ENCODE measurements around the gene ACTR1A.
A peak's percentile ranks its signal among the peaks of the same experiment; 100 is the strongest.
"Not testable (repeated sequence)": the region's sequence is repeated elsewhere in the genome, so short reads cannot be mapped to it uniquely, and the experiment has no call there.

ACTR1A gene

DNA sequence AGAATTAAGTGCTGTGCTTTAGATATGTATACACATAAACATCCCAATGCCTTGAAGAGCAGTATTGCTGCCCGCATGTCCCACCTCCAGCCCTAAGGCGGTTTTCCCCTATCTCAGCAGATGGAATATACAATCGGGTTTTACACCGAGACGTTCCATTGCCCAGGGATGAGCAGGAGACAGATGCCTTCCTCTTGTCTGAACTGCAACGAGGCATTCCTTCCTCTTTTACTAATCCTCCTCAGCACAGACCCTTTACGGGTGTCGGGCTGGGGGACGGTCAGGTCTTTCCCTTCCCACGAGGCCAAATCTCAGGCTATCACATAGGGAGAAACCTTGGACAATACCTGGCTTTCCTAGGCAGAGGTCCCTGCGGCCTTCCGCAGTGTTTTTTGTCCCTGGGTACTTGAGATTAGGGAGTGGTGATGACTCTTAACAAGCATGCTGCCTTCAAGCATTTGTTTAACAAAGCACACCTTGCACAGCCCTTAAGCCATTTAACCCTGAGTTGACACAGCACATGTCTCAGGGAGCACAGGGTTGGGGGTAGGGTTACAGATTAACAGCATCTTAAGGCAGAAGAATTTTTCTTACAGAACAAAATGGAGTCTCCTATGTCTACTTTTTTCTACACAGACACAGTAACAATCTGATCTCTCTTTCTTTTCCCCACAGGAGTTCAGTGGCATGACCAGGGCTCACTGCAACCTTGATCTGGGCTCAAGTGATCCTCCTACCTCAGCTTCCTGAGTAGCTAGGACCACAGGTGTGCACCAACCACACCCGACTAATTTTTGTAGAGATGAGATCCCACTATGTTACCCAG lies 47.6 kb downstream of the ACTR1A start:
- not testable (repeated sequence) for DNase-seq (ENCODE audit: low read depth in 3 of 3)

DNA sequence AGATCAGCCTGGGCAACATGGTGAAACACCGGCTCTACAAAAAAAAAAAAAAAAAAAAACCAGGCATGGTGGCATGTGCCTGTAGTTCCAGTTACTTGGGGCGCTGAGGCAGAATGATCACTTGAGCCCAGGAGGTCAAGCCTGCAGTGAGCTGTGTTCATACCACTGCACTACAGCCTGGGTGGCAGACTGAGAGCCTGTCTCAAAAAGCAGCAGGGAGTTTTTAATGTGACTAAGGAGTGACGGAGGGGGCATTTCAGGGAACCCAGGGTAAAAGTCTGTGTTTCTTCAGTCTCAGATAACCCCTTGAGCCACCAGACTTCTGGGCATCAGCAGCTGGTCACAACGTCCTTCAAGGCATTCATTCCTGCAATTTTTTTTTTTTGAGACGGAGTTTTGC lies 49.0 kb downstream of the ACTR1A start:
- no peak for DNase-seq (ENCODE audit: low read depth in 3 of 3)

DNA sequence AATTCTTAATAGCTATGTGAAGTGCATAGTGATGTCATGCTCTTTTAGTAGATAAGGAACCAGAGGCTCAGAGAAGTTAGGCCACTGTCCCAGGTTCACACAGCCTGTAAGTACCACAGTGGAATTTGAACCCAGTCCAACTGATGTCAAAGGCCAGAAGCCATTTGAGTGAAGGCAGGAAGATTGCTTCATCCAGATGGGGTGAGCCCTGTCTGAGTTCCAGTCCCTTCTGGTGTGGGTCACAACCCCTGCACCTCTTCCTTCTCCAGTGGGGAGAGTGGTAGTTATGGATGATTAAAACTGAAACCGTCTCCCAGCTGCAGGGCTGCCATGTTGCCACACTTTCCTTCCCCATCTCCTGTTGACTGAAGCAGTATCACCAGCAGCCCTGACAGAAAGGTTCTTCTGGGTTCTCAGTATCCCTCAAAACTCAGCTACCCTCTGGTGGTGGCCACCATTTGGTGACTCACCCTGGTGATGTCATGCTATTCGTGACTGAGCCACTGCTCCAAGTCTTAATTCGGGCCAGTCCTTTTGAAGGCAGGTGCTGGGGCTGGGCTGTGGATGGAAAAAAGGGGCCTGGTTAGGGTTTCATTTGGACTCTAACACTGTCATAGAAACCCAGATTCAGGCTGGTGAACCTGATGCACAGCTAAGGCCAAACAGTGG lies 49.7 kb downstream of the ACTR1A start:
- DNase-seq (ENCODE audit: low read depth in 3 of 3) = peak in 2 of 3 experiments; percentile 53 to 77

DNA sequence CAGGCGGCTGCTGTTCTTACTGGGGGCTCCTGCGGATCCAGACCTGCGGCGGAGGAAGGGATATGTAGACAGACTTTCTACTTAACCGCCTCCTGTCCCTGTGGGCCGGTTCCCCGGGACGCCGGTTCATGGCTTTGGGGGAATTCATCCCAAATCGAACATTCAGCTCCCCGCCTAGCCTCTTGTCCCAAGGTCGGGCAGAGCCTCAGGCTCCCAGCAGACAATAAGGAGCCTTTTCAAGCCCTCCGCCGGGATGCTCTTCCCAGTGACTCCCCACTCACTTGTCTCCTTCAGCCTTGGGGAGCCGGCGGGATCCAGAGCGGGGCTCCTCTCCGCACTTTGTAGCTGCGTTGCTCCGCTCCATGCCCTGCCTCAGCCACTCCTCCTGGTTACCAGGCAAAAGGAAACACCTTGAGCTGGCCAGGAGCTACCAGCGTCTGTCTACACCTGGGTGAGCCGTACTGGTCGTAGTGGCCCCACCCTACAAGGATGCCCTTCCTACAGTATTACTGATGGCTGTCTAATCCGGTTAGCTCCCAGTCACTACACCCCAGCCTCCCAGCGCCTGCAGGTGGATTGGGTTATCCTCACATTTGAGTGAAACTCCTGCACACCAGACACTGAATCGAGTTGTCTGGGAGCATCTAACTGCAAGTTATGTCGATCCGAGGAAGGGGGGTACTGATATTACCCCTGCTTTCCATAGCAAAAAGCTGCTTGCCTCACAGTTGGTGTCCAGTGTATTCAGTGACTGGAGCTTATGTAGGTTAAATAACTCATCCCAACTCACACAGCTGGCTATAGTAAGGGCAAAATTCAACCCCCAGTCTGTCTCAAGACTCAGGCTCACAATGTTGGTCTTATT lies 51.2 kb downstream of the ACTR1A start, which contains the start of gene C10orf95:
TSS of gene C10orf95 (minus strand) at position 439 of the 865 bp plus-strand sequence. CDS start 450 bp downstream, outside the sequence.
- DNase-seq (ENCODE audit: low read depth in 3 of 3) = no peak

DNA sequence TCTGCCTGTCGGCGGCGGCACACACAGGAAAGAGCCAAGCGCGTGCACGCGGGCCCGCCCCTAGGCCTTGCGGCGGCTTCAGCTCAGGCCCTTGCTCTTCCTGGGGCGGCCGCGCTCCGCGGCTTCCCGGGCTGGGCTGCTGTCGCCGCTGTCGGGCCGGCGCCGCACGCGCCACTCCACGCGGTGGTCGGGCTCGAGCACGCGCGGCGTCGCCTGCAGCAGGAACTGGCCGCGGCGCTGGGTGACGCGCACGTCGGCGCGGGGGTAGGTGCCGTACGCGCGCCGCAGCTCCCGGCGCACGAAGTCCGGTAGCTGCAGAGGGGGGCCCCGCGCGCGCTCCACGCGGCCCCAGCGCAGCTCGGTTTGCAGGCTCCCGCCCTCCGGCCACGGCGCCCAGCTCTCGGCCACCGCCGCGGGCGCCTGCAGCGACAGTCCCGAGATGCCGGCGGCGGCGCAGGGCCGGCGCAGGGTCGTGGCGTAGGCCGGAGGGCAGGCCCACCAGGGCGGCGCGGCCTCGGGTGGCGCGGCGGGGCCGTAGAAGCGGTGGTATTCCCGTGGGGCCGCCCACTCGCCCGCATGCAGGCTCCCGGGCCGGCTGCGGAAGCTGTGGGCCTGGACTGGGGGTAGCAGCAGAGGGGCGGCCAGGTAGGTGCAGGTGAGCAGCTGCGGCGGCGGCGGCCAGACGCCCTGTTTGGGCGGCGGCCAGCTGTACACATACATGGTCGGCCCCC lies 52.0 kb downstream of the ACTR1A start:
- peak; percentile 59 to 81 (median 74) for DNase-seq (ENCODE audit: low read depth in 3 of 3)

DNA sequence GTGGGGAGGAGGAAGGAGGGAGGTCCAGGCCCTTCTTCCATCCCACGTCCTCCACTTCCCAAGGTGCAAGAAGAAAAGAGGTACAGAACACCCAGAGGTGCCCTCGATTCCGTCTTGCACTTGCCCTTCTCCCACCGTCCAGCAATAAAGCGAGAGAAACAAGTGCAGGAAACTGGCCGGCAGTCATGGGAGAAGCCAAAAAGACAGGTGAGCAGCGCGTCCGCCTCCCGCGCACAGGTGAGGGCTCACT lies 52.5 kb downstream of the ACTR1A start:
- DNase-seq (ENCODE audit: low read depth in 3 of 3) = no peak

DNA sequence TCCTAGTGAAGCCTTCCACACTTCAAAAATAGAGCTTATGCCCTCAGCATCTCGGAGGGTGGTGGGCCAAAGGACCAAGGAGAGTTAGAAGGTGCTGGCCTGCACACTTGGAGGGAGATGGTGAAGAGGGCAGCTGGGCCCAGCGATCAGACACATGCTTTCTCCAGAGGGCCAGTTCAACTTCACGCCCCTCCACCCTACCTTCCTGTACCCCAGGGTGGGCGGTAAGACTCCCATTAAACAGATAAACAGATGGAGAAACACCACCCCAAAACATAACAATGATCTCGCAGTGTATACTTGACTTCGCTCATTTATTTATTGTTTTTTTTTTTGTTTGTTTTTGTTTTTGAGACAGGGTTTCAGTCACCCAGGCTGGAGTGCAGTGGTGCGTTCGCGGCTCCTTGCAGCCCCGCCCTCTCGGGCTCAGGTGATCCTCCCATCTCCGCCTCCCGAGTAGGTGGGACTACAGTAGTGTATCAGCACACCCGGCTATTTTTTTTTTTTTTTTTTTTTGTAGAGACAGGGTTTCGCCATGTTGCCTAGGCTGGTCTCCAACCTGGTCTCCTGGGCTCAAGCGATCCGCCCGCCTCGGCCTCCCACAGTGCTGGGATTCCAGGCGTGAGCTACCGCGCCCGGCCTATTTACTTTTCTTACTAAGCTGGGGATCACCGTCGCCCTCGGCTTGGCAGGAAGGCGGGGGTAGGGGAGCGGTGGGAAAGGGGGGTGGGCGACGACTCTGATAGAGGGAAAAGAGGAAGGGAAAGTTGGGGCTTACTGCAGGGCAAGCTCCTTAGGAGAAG lies 53.0 kb downstream of the ACTR1A start:
- DNase-seq (ENCODE audit: low read depth in 3 of 3) = peak; percentile 74 to 87 (median 80)

DNA sequence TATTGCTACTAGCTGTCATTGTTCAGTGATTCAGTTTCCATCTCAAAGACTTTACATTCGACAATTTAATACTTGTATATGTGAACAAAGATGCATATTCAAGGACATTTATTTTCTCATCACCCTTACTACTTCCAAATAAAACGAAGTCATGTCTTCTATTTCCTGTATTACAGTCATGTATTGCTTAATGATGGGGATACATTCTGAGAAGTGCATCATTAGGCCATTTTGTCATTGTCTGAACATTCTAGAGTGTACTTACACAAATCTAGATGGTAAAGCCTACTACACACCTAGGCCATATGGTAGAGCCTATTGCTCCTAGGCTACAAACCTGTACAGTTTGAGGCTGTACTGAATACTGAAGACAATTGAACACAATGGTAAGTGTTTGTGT lies 57.7 kb downstream of the ACTR1A start:
- DNase-seq (ENCODE audit: low read depth in 3 of 3) = no peak

DNA sequence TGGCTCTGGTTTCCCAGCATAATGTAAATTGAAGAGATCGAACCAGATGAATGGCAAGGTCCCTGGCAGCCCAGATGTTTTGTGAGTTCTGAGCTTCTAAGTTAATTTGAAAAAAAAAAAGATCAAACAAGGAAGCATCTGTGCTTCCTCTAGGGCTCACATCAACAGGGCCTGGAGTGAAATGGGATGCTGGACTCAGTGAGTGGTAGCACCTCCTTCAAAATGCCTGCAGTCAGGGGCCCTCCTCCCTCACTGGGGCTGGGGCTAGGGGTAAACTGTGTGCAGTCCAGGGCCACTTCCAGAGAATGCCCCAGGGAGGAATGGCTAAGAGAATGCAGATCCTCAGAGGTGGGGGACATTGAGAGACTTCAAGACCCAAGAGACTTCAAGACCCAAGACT lies 64.1 kb downstream of the ACTR1A start:
- no peak for DNase-seq (ENCODE audit: low read depth in 3 of 3)

DNA sequence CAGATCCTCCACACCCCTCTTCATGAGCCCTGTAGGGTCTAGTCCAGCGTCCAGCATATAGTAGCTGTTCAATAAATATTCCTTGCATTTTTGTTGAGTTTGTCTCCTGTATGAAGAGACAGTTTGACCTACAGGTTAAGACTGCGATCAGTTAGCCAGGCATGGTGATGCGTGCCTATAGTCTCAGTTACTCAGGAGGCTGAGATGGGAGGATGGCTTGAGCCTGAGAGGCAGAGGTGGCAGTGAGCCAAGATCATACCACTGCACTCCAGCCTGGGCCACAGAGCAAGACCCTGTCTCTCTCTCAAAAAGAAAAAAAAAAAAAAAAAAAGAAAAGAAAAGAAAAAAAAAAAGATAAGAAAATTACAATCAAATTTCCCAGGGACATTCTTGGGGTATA lies 65.0 kb downstream of the ACTR1A start:
- no peak for DNase-seq (ENCODE audit: low read depth in 3 of 3)

DNA sequence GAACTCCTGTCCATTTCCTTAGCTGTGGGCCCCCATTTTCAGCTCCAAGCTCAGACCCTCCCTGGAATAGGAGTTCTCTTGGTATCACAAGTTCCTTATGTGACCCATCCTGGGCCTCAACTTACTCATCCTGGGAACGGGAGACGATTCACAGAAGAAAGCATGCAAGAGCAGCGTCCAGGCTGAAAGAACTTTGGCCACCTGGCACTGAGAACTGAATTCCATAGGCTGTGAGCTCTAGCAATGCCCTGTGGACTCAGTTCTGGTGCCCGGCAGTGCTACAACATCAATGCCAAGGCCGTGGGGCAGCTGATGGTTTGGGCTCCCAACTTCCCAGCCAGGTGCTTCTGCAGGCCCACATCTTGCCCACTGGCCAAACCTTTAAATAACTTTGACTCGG lies 66.2 kb downstream of the ACTR1A start:
- no peak for DNase-seq (ENCODE audit: low read depth in 3 of 3)

DNA sequence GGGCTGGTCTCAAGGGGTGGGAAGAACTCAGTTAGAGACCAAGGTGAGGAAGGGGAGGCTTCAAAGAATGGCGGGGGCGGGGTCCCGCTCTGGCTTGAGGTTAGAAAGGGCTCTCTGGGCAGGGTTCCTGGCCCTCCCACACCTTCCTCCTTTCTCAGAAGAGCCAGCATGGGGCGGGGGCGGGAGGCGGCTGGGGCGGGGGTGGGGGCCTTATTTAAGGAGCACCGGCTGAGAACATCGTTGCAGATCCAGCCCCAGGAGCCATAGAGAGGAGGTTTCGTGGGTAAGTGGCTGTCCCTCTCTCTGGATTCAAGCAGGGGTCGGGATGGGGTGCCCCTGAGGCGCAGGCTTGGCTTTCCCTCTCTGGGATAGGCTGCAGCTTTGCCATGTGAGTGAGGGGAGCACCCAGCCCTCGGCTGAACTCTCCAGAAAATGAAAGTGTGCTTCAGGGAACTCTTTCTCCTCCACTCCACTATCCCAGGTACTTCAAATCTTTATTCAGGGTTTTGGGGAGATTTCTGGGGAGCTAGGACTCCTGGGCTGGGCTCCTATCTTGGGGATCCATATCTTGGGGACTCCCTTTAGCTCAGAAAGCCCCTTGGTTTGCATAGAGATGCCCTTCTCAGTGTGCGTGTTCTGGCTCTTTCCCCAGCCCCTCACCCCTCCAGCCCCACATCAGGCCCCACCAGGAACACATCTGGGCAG lies 66.8 kb downstream of the ACTR1A start:
- DNase-seq (ENCODE audit: low read depth in 3 of 3) = peak in 1 of 3 experiments; percentile 66

DNA sequence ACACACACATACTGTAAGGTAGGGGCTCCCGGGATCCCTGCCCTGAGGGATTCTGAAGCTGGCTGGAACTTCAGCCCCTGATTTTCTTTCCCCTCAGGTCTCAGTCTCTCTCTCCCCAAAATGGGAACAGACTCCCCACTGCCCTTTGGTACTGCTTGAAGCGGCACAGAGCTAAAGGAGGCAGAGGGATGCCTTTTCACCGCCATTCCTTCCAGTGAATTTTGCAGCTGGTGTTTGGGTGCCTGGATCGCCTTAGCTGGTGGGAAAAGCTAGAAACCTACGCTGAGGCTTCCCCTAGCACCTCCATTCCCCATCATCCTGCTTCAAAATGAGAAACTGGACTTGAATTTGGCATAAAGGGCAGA lies 67.4 kb downstream of the ACTR1A start:
- no peak for DNase-seq (ENCODE audit: low read depth in 3 of 3)

DNA sequence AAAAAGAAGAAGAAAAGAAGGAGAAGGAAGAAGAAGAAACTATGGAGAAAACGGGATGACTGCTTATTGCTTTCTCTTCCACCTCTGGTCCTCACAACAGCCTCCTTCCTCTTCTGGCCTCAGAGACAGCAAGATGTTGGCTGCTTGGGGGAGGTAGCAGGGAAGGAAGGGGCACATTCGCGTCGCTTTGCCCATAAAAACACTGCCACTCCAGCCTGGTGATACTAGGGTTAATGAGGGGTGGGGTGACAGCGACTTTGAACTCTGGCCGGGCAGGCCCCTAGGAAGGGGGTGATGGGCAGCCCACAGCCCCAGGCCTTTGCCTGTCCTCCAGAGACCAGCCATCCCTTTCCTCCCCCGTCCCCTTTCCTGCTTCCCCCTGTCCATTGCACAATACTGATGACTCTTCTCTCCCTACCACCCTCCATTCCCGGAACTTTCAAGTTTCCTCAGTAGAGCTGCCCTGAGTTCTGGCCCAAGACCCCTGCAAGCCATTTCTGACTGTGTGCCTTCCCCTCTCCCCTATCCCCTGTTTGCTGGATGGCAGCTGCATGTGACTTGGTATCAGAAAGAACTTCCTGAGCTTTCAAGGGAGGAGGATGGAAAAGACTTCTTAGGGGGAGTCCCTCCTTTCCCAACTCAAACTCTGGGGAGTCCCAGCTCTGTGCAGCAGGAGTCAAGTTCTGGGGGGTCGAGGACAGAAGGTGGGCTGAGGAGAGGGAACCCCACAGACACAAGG lies 67.9 kb downstream of the ACTR1A start:
- no peak for DNase-seq (ENCODE audit: low read depth in 3 of 3)

DNA sequence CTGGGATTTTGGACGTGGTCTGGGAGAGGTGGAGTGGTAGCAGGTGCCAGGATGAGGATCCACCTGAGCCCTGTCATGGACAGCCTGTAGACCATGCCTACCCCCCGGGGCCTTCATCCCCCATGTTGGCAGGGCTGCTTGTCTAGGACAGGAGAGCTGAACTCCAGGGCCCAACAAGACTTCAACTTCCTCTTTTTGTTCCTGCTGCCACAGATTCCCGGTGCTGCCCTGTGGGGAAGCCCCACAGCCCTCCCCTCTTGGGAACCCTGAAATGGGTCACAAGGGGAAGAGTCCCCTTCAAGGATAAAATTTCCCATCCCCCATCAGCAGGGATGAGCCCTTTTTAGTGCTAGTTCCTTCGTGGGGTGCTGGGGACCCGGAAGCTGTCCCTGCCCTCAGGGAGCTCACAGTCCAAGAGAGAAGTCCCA lies 68.9 kb downstream of the ACTR1A start:
- no peak for DNase-seq (ENCODE audit: low read depth in 3 of 3)

DNA sequence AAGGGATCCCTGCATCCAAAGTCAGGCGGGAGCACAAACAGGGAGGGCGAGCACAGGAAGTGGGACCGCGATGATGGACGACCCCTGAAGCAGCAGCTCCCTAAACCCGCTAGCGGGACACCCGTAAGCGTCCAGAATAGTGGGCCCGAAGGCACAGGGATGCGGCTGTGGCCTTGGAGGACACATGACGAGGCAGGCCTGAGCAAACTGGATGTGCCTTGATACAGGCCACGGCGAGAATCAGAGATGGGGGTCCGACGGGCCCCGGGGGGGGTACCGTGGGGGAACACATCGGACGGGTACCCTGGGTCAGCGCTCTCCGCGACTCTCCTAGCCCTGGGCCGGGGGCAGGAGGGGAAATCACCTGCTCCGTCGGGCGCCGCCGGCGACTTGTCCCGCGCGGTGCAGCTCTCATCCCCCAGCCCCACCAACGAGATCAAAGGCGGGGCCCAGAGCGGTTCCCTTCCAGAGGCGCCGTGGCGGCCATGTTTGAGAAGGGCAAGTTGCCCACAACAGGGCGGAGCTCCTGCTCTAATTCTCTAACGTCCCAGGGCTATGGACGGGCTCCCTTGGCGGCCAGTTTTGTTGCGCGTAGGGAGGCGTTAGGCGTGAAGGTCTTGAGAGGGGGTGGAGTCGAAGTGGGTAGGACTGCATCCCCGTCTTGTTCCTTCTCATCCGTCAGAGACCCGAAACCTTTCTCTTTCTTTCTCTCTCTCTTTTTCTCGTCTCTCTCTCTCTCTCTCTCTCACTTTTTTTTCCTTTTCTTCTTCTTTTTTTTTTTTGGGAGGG lies 70.2 kb downstream of the ACTR1A start, which contains the start of gene CUEDC2:
TSS of gene CUEDC2 (minus strand) at position 413 of the 789 bp plus-strand sequence. CDS start 7,386 bp downstream, outside the sequence.
- peak; percentile 87 to 97 (median 93) for DNase-seq (ENCODE audit: low read depth in 3 of 3)

DNA sequence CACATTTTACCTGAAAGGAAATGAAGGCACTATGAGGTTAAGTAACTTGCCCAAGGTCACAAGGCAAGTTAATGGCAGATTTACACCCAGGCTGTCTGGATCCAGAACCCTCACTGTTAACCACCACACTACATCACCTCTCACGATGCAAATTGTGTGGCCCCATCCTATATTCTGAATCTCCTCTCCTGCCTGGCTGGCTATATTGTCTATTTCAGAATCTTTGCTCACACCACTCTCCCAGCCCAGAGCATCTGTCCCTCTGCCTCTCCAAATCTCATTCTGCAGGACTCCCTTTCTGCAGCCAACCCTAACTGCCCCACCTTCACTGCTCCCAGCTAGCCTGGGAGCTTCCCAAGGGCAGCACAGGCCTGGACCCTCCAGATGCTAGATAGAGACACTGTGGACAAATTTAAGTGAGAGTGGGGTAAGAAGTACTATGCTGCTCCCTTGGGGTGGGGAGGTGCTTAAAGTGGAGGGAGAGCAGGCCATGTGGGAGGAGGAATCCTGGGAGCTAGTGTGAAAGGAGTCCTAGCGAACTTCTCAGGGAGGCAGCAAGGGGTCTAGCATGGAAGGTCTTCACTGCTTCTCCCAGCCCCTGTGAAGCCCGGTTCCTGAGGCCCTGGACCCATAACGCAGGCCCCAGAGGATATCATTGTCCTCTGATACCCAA lies 70.9 kb downstream of the ACTR1A start:
- no peak for DNase-seq (ENCODE audit: low read depth in 3 of 3)

DNA sequence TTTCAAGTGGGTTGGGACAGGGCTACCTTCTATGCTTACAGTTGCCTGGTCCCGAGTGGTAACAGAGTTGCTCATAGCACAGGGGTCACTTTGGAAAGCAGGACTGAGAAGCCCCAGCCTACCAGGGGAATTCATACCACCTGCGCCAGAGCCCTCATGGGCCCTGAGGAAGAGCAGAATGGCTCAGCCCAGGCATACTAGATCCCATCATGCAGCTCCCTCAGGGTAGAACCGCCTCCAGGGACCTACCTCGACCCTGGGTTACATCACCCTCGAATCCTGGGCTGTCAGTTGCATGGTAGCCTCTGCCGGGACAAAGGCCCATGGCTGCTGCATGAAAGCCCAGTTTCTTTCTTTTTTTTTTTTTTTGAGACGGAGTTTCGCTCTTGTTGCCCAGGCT lies 73.0 kb downstream of the ACTR1A start:
- DNase-seq (ENCODE audit: low read depth in 3 of 3) = no peak
